Amniotic epithelial cell (primary cell): ENCODE results near the gene HABP4.

Source experiments
- DNase-seq: peaks from one replicate; pipeline ENCODE4 v3.0.0-alpha.2; 2010; ENCODE audit warnings: low read depth

Gene HABP4

GRCh38 chr9:96436063-96436455 is 13.9 kb upstream of the HABP4 start:
- peak; percentile 14 for DNase-seq

DNA sequence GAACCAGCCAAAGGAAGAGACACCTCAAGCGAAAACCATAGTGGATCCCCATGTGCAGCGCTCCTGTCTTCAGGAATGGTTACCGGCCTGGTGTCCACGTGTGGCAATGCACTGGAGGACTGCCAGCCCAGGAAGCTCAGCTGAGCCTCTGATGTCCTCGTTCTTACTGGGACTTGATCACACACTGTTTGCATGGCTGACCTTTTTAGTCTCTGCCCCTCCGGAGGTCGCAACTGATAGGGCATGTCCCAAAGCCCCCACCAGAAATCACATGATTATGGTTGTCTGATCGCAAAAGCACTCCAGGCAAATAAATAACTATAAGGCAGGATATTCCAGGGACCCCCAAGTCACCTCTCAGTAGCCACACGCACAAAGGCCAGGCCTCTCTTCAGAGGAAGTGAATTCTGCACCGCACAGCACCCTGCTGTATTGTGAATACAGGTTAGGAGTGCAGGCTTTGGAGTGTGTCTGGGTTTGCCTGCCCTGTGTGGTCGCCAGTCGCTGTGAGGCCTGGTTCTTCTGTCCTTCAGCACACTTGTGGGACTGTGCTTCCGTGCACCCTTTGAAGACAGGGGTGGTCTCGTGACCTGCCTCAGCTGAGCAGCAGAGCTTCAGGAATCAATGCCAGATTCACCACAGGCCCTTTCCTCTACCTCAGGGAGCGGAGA is 13.4 kb upstream of the HABP4 start:
- DNase-seq = no peak

DNA sequence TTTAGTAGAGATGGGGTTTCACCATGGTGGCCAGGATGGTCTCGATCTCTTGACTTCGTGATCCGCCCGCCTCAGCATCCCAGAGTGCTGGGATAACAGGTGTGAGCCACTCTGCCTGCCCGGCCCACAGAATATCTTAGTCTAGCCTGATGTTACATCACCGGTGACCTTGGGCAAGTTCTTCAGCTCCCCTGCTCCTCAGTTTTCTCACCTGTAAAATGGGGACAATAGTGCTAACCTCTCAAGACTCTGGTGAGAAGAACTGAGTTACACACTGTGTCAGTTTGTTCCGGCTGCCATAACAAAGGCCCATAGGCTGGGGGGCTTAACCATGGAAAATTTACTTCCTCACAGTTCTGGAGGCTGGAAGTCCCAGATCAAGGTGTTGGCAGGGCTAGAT is 12.5 kb upstream of the HABP4 start:
- no peak for DNase-seq

- DNase-seq = no peak
Observed at GRCh38 chr9:96440671-96441199, 9.2 kb upstream of the HABP4 start.

- DNase-seq = peak; percentile 38
Observed at GRCh38 chr9:96441798-96442445, 8.0 kb upstream of the HABP4 start.

- DNase-seq = no peak
Observed at GRCh38 chr9:96442491-96442890, 7.5 kb upstream of the HABP4 start.

DNA sequence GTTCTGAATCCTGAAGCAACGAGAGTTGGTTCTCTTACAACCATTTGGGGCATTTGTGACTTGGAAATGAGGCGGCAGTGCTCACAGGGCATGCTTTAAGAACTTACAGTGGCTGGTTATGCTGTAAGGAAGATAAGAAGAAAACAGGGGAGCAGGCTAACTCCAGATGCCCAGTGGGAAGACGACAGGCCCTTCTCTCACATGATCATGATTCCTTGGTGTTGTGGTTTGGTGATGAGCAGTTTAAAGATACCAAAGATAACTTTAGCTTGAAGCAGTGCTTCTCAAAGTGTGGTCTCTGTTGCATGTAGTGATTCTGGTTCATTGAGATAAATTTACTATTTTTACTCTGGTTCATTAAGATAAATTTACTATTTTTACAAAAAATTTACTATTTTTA is 2.6 kb upstream of the HABP4 start:
- peak; percentile 71 for DNase-seq

DNA sequence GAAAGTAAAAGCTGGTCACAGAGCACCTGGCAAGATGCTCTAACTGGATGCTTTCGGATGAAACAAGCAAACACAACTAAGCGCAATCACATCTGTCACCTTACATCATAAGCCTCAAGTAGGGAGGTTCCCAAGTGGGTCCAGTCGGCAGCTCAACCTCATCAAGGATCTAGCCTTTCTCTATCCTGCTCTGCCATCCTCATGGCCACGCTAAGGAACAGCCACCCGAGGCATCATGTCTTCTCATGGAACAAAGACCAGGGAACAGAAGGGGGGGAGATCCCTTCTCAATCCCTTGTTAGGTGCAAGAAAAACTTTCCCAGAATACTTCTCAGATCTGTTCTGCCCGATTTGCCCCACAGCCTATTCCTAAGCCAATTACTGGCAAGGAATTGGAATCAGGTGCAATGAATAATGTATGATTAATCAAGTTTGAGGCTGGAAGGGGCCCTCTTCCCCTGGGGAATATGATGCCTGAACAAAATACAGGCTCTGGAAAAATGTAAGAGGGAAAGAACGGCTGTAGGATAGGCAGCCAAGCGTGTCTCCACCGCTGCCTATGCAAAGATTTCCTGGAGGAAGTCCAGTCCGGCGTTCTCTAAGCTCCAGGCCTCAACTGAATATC is 1.3 kb upstream of the HABP4 start:
- no peak for DNase-seq

DNA sequence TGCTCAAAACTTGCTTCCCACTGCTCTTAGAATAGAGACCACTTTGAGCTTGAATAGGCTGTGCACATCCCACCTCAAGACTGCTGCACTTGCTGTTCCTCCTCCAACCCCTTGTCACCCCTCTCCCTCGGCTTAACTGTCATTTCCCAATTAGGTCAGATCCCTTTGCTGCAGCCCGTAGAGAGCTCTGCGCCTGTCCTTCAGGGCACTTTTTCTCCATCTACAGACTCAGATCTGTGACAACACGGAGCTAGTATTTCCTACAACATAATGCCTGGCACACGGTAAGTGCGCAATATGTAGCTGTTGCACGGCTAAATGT is 485 bp upstream of the HABP4 start:
- DNase-seq = no peak

DNA sequence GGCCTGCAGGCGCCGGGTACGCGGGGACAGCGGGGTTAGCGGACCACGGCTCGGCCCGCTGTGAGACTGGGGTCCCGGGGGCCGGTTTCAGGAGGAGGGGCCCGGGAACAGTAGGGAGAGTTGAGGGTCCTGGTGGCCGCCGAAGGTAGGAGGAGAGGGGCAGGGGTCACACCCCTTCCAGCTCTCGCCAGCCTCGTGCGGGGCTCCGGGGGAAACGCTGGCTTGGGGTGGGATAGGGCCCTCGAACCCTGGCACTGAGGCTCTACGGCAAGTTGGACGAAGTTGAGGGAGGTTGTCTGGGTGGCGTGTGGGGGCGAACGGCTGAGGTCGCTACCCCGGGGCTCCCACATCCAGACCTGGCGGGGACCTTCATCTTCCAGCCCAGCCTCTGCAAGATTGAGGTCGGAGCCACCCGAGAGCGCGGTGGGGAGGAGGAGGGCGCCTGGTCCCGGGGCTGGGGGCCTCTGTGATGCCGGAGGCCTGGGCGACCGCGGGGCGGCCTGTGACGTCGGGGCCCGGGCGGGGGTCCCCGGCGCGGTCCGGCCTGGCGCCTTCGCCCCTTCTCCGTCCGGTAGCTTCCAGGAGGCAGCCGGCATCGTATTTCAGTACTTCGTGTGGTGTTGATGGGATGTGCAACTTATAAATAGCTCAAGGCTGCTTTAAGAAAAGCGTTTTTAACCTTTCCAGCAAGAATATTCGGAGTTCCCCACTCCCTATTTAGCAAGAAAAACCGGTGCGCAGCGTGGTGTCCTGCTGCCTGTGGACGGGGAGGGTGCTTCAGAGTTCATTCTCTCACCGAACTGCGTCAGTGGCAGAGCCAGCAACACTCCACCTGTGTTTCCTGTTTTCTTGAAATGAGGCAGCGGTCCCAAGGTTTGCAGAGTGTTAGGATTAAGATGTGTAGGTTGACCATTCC is 902 bp downstream of the HABP4 start:
- DNase-seq = peak; percentile 15

GRCh38 chr9:96453625-96454024 is 3.7 kb downstream of the HABP4 start:
- DNase-seq = peak; percentile 57

DNA sequence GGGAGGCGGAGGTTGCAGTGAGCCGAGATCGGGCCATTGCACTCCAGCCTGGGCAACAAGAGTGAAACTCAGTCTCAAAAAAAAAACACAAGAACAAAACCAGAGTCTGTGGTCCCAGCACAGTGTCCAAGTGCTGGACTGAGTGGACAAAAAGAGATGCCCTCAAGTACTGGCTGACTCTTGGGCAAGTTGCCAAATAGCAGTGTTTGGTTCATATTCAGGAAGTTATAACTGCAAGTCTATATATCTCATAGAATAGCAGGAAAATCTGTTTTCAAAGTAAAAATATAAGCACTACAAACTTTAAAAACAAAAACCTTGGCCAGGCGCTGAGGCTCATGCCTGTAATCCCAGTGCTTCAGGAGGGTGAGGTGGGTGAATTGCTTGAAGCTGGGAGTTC is 7.3 kb downstream of the HABP4 start:
- DNase-seq = no peak

- DNase-seq = no peak
Observed at GRCh38 chr9:96458226-96458625, 8.3 kb downstream of the HABP4 start.

DNA sequence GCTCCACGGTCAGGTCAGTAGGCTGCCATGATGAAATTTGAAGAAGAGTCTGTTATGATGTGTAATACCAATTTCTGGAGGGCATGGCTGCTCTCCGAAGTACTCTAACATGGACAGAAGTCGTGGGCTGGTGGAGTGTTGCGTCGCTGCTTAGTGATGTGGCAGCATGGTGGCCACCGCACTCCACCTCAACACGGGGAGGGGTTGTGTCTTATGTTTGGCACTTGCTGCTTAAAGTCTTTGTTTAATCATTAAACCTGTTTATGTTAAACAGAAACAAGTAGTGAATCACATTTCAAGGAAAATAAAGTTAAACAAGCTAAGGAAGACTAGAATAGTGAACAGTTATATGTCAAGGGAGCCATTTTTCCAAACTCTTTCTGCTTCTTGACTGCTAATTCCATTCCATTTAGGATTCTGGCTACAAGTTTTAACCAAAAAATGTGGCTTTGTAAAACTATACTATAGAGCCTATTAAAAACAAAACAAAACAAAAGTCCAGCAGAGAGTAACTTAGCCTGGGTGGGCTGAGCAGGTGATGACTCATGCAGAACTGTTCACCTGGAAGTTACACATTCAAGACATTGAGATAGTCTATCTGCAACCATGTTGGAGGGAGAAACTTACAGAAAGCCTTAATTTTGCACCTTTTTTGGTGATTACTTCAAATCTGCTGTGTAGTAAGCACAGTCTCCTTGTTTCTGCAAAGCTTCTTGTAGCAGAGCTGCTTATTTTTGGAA is 9.5 kb downstream of the HABP4 start:
- DNase-seq = no peak

GRCh38 chr9:96460470-96460869 is 10.5 kb downstream of the HABP4 start:
- no peak for DNase-seq

- peak; percentile 80 for DNase-seq
Observed at GRCh38 chr9:96460882-96461281, 10.9 kb downstream of the HABP4 start.

DNA sequence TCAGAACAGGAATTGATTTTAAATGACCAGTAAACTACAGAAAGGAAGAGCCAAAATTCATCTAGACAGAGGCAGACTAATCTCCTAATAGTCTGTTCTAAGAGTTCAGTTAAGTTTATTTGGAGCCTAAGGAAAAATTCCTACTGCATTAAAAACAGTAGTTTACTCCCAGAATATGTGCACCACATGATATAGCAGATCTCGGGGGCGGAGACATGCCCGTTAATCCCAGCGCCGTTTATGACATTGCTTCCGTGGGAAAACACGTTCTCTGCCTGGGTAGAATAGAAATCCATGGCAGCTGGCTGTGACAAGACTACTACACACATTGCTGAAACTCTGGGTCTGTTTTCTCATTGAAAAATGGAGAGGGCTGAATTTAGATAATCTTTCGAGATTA is 11.4 kb downstream of the HABP4 start:
- no peak for DNase-seq

DNA sequence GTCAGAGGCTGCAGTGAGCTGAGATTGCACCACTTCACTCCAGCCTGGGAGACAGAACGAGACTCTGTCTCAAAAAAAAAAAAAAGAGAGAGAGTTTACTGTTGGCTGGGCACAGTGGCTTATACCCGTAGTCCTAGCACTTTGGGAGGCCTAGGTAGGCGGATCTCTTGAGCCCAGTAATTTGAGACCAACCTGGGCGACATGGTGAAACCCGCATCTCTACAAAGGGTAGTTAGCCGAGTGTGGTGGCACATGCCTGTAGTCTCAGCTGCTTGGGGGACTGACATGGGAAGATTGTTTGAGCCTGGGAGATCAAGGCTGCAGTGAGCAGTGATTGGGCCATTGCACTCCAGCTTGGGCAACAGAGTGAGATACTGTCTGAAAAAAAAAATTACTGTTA is 12.6 kb downstream of the HABP4 start:
- DNase-seq = no peak

GRCh38 chr9:96464426-96464825 is 14.5 kb downstream of the HABP4 start:
- no peak for DNase-seq

DNA sequence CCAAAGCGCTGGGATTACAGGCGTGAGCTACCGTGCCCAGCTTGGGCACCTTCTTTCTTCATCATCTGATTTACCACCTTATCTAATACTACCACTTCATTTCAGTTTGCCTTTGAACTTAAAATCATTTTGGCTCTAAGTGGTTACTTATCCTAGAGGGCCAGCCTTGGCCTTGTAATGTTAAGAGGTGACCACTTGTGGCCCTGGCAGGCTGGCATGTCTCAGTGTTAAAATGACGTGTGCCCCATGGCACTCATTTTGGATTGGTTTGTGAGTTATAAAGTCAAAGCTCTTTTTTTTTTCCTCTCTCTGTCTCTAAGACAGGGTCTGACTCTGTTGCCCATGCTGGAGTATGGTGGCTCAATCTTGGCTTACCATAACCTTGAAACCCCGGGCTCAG is 17.8 kb downstream of the HABP4 start:
- DNase-seq = no peak

DNA sequence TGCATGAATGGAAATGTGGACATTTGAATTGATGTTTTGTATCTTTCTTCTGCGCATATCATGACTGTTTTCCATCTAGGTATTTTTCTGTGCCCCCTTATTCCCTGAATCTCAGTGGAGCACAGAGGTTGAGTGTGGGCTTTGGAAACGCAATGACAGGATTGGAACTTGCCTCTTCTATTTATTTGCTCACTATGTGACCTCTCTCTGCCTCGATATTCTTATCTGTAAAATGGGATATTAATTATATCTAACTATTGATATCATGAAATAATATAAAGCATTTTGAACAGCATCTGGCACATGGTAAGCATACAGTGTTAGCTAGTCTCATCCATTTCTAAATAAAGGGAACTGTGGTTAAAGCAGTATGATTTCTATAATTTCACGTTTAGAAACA is 26.0 kb downstream of the HABP4 start:
- no peak for DNase-seq

DNA sequence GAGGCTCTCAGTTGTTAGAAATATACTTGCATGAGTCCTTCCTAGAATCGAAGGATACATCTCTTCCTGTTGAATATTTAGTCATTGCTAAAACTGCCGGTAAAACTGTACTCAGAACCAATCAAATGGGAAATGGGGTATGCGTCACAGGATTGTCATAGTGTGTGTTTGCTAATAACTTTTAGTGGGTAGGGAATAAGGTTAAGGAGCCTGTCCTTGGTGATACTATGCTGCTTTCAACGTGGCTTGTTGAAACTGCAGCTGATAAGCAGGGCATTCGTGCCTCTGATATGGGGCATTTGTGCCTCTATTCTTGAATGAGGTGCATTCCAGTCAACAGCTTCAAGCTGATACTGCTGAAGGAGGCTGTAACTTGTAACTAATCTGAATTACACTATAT is 26.6 kb downstream of the HABP4 start:
- DNase-seq = peak; percentile 37
